ENCODE data around the gene RAB6B.

DNA sequence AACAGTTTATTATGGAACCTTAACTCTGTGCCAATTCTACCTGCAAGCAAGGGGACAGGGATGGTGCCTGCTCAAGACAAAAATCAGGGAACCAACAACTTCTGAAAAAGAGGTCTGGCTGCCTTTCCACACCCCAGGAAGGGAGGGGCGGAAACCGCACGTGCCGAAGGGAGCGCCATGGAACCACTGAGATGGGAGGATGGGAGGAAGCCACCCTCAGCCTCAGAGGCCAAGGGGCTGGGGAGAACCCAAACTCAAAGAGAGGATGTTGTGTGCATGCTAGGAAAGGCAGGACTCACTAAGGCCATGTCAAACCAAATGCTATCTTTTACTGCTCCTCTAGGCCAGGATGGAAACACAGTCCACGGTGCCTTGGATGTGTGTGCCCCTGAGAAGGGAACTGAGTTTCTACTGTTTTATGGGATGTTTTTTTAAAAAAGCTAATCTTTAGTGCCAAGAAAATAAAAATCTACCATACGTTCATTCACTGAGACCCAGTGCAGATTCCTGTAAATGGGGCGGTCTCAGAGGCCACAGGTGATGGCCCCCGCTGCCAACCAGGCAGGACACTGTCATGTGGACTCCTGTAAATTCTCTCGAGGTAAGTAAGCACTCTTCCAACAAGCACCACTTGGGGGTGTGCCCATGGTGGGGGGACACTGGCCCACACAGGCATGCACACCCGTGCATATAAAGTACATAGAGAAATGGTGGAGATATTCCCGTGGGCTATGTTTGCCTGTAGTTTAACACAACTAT, 69.5 kb downstream of the RAB6B start:
- TF ChIP-seq, protein P1, sequence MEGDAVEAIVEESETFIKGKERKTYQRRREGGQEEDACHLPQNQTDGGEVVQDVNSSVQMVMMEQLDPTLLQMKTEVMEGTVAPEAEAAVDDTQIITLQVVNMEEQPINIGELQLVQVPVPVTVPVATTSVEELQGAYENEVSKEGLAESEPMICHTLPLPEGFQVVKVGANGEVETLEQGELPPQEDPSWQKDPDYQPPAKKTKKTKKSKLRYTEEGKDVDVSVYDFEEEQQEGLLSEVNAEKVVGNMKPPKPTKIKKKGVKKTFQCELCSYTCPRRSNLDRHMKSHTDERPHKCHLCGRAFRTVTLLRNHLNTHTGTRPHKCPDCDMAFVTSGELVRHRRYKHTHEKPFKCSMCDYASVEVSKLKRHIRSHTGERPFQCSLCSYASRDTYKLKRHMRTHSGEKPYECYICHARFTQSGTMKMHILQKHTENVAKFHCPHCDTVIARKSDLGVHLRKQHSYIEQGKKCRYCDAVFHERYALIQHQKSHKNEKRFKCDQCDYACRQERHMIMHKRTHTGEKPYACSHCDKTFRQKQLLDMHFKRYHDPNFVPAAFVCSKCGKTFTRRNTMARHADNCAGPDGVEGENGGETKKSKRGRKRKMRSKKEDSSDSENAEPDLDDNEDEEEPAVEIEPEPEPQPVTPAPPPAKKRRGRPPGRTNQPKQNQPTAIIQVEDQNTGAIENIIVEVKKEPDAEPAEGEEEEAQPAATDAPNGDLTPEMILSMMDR (IDR thresholded peaks at IDR 0.05 in 8 of 11, conservative IDR thresholded peaks at IDR 0.05 in 3 of 11) = no peak
- no peak for TF ChIP-seq POLR2A (IDR thresholded peaks at IDR 0.05)
- peak in 2 of 3 donors; percentile 30 to 31 for TF ChIP-seq POLR2AphosphoS5 (IDR thresholded peaks at IDR 0.05)
